ENCODE results near the gene FHL2. TPM values are rescaled to one million over a fixed set of nuclear protein-coding genes. Genes with fewer than 3 reads are reported as not detected.

The FHL2 gene
- total and polyA plus RNA-seq, 2 donors (not counting 1 experiment from before 2014, with no cell fraction given), result not detected

GRCh38 chr2:105321875-105322646 lies 76.8 kb downstream of the FHL2 start:
- Histone ChIP-seq H2AFZ (ENCODE audit: insufficient read depth, low read depth, low read length, poor library complexity, severe bottlenecking) (no peak overlapping the region), H3K27me3 (replicated peaks in 1 of 4; ENCODE audit: control extremely low read depth in 1 of 4, control insufficient read depth in 3 of 4, insufficient read depth in 4 of 4, low read length in 3 of 4) (no peaks in the 10 kb centered on the region), H3K36me3 (replicated peaks in 1 of 2; ENCODE audit: control extremely low read depth in 1 of 2, control insufficient read depth in 1 of 2, extremely low read depth in 1 of 2, insufficient read depth in 2 of 2, low read length in 1 of 2) (no peaks in the 10 kb centered on the region), H3K27ac (ENCODE audit: low read length in 2 of 2) (no peak overlapping the region), H3K4me3 (ENCODE audit: control extremely low read depth in 1 of 5, extremely low read depth in 1 of 5, insufficient read depth in 1 of 5, low read depth in 2 of 5, low read length in 4 of 5) (no peak overlapping the region), H4K20me1 (ENCODE audit: control insufficient read depth, insufficient read depth, low read length, poor library complexity, severe bottlenecking) (peaks cover 42% of the 10 kb centered on the region), H3K4me2 (replicated peaks; ENCODE audit: low read depth, low read length, poor library complexity, severe bottlenecking) (no peak overlapping the region), H3K9ac (ENCODE audit: low read length) (no peak overlapping the region), H3K79me2 (ENCODE audit: control insufficient read depth, insufficient read depth, low read length) (peaks cover 71% of the 10 kb centered on the region), H3K4me1 (ENCODE audit: control insufficient read depth in 2 of 2, insufficient read depth in 2 of 2, low read length in 2 of 2) (peaks cover 0 to 6% of the 10 kb centered on the region in 2 donors), H3K9me3 (ENCODE audit: control extremely low read depth in 1 of 3, control insufficient read depth in 2 of 3, insufficient read depth in 1 of 3, low read length in 2 of 3) (no peaks in the 10 kb centered on the region)
- ATAC-seq (ENCODE audit: low read depth) (no peak), DNase-seq (no peak)
- no peak for TF ChIP-seq CTCF (IDR thresholded peaks at IDR 0.05)
- no peak for TF ChIP-seq EZH2 (IDR thresholded peaks at IDR 0.05; ENCODE audit: borderline replicate concordance, insufficient read depth, low read depth, low read length, poor library complexity, severe bottlenecking)
- H3K9me3 Mint-ChIP-seq (ENCODE audit: insufficient read depth), result no peaks in the 10 kb centered on the region
- H3K27ac Mint-ChIP-seq, result no peak overlapping the region
- POLR2A ChIA-PET, result no interaction called here
- intact Hi-C loops (cut with micrococcal nuclease), result no loop called here
- no peak overlapping the region for H3K4me3 Mint-ChIP-seq
- peaks cover 46% of the 10 kb centered on the region for H3K4me1 Mint-ChIP-seq
- H3K27me3 Mint-ChIP-seq, result no peaks in the 10 kb centered on the region
- no CpG with 5 or more reads among the region's 3 CpGs for WGBS (ENCODE audit: insufficient coverage)
- CTCF ChIA-PET, result no interaction called here

- TF ChIP-seq EZH2 (IDR thresholded peaks at IDR 0.05; ENCODE audit: borderline replicate concordance, insufficient read depth, low read depth, low read length, poor library complexity, severe bottlenecking) (no peak), CTCF (IDR thresholded peaks at IDR 0.05) (no peak)
- H3K27ac ChIP-seq (ENCODE audit: low read length in 2 of 2), result no peak overlapping the region
Observed at GRCh38 chr2:105320651-105321215, 78.1 kb downstream of the FHL2 start.

More at GRCh38 chr2:105320651-105321215, 78.1 kb downstream of the FHL2 start:
- DNase-seq (no peak), ATAC-seq (ENCODE audit: low read depth) (no peak)
- WGBS (ENCODE audit: insufficient coverage), result 86% methylated on average over 2 of the region's 7 CpGs
- Histone ChIP-seq H3K4me2 (replicated peaks; ENCODE audit: low read depth, low read length, poor library complexity, severe bottlenecking) (no peak overlapping the region), H3K9me3 (ENCODE audit: control extremely low read depth in 1 of 3, control insufficient read depth in 2 of 3, insufficient read depth in 1 of 3, low read length in 2 of 3) (no peaks in the 10 kb centered on the region), H2AFZ (ENCODE audit: insufficient read depth, low read depth, low read length, poor library complexity, severe bottlenecking) (no peak overlapping the region), H4K20me1 (ENCODE audit: control insufficient read depth, insufficient read depth, low read length, poor library complexity, severe bottlenecking) (peaks cover 42% of the 10 kb centered on the region), H3K4me3 (ENCODE audit: control extremely low read depth in 1 of 5, extremely low read depth in 1 of 5, insufficient read depth in 1 of 5, low read depth in 2 of 5, low read length in 4 of 5) (no peak overlapping the region), H3K9ac (ENCODE audit: low read length) (no peak overlapping the region), H3K4me1 (ENCODE audit: control insufficient read depth in 2 of 2, insufficient read depth in 2 of 2, low read length in 2 of 2) (peaks cover 0 to 6% of the 10 kb centered on the region in 2 donors), H3K27me3 (replicated peaks in 1 of 4; ENCODE audit: control extremely low read depth in 1 of 4, control insufficient read depth in 3 of 4, insufficient read depth in 4 of 4, low read length in 3 of 4) (no peaks in the 10 kb centered on the region), H3K79me2 (ENCODE audit: control insufficient read depth, insufficient read depth, low read length) (peaks cover 84% of the 10 kb centered on the region), H3K36me3 (replicated peaks in 1 of 2; ENCODE audit: control extremely low read depth in 1 of 2, control insufficient read depth in 1 of 2, extremely low read depth in 1 of 2, insufficient read depth in 2 of 2, low read length in 1 of 2) (no peaks in the 10 kb centered on the region)
- CTCF ChIA-PET, result no interaction called here
- intact Hi-C loops (cut with micrococcal nuclease), result no loop called here
- Mint-ChIP-seq H3K9me3 (ENCODE audit: insufficient read depth) (no peaks in the 10 kb centered on the region), H3K4me3 (no peak overlapping the region), H3K27ac (no peak overlapping the region), H3K27me3 (no peaks in the 10 kb centered on the region), H3K4me1 (peaks cover 40% of the 10 kb centered on the region)
- POLR2A ChIA-PET, result no interaction called here

Data from B cell (primary cell).